ENCODE measurements around the gene CCDC110.

The CCDC110 gene

DNA sequence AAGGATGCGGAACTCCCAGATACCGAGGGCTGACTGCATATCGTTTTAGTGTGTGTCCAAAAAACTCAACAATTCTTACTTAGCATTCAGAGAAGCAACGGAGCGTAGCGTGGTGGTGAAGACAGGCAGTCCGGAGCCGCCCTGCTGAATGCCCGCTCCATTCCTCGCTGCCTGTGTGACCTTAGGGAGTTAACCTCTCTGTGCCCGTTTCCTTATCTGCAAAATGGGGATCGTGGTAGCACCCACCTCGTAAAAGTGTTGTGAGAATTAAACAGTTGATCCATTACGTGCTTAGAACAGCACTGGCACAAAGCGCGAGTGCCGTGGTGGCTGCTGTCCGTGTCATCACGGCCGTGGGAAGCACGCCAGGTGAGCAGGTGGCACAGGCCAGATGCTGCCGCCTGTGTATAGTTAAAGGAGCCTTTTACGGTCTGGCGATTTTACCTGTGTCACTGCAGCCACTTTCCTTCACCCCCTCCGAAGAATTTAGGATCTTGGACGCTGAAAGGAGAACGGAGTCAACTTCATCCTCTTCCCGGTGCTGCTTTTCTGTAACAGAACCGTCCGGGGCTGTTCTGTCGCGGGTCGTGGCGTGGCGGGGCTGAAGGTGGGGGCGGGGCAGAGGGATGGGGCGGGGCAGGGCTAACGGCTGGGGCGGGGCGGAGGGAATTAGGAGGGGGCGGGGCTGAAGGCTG lies 885 bp downstream of the CCDC110 start:
- peak; percentile 48 for DNase-seq

GRCh38 chr4:185469580-185470154 lies 1.9 kb downstream of the CCDC110 start:
- no peak for DNase-seq

GRCh38 chr4:185468999-185469398 lies 2.5 kb downstream of the CCDC110 start:
- no peak for DNase-seq

- no peak for DNase-seq
These were observed 3.5 kb downstream of the CCDC110 start for GRCh38 chr4:185467991-185468390.

DNA sequence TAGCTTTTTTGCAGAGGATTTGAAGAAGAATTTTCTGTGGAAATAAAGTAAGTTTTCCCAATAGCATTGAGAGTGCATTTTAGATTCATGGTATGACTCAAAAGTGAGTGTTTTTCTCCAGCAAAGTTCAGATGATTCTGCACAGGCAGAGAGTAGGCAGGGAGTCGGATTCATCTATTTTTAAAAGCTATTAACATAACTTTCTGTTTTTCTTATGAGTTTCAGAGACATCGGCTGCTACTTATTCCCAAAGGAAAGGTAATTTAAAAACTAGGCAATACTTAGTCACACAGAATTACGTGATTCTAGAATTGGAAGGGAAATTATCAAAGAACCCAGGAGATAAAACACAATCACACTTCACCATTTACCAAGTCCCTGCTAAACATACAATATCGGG lies 4.4 kb downstream of the CCDC110 start:
- no peak for DNase-seq

GRCh38 chr4:185465707-185466106 lies 5.8 kb downstream of the CCDC110 start:
- DNase-seq = no peak

GRCh38 chr4:185464887-185465286 lies 6.6 kb downstream of the CCDC110 start:
- no peak for DNase-seq

DNA sequence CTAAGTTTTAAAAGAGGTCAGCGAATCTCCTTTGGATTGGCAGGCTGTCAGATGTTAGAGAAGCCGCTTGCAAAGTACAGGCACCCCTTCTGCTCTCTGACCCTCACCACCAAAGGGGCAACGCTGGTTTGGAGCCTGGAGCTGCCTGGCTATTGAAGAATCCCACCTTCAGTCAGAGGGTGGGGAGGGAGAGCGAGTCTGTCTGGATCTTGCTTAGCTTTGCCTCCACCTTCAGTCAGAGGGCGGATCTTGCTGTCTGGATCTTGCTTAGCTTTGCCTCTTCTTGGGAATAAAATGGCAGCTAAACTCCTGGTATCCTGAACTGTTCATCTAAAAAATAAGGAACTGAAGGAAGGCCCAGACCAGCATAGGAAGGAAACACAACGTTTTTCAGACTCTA lies 7.3 kb downstream of the CCDC110 start:
- no peak for DNase-seq

DNA sequence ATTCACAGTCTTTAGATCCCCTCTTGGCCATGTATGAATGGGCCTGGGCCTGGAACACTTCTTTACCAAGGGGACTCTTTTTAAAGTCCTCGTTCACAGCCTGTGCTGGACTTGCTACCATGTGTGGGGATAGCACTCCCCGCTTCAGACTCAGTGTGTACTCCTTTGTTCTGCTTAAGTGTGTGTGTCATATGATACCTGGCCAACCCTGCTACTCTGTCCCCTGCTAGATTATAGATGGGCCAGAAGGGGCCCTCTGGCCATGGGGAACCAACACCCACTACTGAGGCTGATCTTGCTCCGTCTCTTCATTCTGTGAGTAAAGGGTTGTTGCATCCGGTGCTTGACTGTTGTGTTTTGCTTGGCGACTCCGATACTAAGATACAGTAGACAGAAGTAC lies 8.0 kb downstream of the CCDC110 start:
- no peak for DNase-seq

GRCh38 chr4:185461565-185461964 lies 10.0 kb downstream of the CCDC110 start:
- no peak for DNase-seq

- no peak for DNase-seq
These were observed 14.4 kb downstream of the CCDC110 start for GRCh38 chr4:185457136-185457535.

GRCh38 chr4:185456131-185456530 lies 15.4 kb downstream of the CCDC110 start:
- no peak for DNase-seq

- DNase-seq = no peak
These were observed 26.3 kb downstream of the CCDC110 start for GRCh38 chr4:185445209-185445608.

DNA sequence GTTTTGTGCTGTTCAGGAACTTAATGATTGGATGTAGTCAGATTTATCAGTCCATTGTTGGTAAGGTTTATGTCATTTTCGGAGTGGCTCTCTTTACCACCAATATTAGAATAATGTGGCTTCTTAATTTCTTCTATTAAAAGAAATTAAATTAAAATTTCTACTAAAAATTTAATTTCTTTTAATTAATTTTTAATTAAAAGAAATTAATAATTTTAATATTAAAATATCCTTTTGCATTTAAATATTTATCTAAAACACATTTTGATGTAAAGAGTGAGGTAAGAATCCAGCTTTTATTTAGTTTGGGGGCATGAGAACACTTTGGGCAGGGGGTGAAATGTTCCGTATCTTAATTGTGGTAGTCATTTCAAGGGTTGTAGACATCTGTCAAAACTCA lies 30.1 kb downstream of the CCDC110 start:
- no peak for DNase-seq

DNA sequence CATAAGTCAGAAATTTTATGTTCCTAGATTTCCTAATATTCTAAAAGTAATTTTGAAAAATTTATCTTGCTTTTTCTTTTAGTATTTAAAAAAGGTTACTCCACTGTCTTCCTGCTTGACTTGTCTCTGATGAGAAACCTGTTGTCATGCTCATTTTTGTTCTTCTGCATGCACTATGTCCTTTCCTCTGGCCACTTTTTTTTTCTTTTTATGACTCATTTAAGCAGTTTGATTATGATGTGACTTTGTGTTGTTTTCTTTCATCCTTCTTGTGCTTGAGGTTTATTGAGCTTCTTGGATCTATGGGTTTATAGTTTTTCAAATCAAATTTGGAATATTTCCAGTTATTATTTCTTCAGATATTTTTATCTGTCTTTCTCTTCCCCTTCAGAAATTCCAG lies 33.7 kb downstream of the CCDC110 start:
- no peak for DNase-seq

- DNase-seq = no peak
These were observed 36.1 kb downstream of the CCDC110 start for GRCh38 chr4:185435466-185435865.

DNA sequence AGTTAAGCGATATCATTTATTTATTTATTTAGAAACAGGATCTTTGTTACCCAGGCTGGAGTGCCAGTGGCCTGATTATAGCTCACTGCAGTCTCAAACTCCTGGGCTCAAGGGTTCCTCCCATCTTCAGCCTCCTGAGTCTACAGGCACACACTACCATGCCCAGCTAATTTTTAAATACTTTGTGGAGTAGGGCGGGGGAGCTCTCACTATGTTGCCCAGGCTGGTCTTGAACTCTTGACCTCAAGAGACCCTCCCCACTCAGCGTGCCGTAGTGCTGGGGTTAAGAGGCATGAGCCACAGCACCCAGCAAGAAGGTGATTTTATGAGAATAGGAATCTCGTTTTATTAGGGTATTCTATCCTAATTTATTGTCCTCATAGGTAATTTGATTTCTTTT lies 41.9 kb downstream of the CCDC110 start:
- no peak for DNase-seq

DNA sequence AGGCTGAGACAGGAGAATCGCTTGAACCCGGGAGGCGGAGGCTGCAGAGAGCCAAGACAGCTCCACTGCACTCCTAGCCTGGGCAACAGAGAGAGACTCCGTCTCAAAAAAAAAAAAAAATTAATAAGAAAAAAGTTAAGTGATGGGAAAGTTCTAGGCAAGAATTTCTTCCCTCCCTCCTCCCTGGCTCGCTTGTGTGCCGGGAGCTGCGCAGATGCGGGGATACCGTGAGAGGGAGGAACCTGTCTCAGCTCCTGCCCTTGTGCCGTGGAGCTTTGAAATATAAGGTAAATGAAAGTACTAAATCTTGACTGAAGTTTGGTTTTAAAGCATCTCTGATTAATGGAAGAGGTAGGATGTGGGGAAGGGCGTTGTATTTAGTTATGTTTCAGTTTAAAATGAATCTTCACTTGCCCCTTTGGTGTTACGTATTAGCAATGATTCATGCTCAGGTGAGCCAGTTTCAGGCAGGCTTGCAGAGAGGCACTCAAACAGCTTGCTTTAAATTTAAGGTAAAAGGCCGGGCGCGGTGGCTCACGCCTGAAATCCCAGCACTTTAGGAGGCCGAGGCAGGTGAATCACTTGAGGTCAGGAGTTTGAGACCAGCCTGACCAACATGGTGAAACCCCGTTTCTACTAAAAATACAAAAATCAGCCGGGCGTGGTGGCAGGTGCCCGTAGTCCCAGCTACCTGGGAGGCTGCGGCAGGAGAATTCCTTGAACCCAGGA lies 44.4 kb downstream of the CCDC110 start:
- no peak for DNase-seq

- peak; percentile 86 for DNase-seq
These were observed 45.7 kb downstream of the CCDC110 start, which contains the start of gene UFSP2 for GRCh38 chr4:185425647-185426352. TSS of gene UFSP2 (minus strand) at chr4:185425964. CDS start at chr4:185425868, 96 bp downstream.

DNA sequence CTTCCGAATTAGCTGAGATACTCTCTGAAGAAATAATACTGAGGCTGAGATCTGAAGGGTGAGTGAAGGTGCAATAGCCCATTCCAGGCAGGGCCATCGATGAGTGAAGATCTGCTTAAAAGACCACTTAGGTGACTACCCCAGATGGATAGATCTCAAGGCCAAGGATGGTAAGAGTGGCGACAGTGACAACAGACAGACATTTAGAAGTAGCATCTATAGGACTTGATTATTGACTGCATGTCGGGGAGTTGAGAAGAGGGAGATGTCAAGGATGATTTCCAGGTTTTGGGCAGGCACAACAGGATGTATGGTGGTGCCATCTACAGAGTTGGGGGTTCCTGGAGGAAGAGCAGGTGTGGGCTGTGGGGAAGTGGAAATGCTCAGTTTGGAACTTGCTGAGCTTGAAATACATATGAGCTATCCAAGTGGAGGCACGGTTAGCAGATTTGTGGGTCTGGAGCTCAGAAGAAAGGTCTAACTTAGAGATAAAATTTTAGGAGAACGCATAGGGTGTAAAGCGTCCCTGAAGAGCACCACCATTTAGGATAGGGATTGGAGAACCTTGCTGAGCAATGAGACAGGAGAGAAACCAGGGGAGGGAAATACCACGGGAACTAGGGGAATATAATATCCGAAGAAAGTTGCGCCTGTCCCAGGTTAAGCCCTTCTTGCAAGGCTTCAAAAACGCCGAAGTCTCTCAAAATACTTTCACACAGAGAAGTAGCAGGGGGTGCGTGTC lies 46.5 kb downstream of the CCDC110 start:
- no peak for DNase-seq

GRCh38 chr4:185421366-185422124 lies 50.0 kb downstream of the CCDC110 start:
- DNase-seq = no peak

DNA sequence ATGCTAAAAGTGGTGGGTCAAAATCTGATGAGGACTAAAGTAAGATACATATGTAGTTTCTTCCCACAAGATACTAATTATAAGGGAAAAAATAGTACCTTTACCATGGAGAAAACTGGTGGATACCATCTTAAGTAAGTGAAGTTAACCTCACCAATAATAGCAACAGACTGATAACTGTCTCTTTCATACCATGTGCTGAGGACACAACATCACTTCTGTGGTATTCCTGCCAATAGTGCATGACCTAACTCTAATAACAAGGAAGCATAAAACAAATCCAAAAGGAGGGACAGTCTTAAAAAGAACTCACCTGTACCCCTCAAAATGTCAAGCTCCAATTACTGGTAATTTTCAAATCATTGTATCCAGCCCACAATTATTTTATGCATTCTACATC lies 54.6 kb downstream of the CCDC110 start:
- no peak for DNase-seq
